AG04449 (cell line): Measurements from ENCODE around the gene GGT7.

Source experiments
- CTCF ChIA-PET: fragments of 350-600 bp; formaldehyde crosslinking; extraction: SDS; loops from one replicate; lab custom pipeline; 2021; ENCODE audit warnings: antibody characterized with exemption; lab: Yijun Ruan, JAX
- POLR2A ChIA-PET: fragments of 400-600, 350-600 bp; formaldehyde crosslinking; extraction: SDS; loops from one replicate; lab custom pipeline; 2020; ENCODE audit warnings: antibody characterized with exemption, inconsistent platforms; lab: Yijun Ruan, JAX
- DNase-seq: peaks from one replicate; pipeline ENCODE4 v3.0.0-alpha.2; 2010; ENCODE audit warnings: low read depth, low spot score
- H3K4me3 ChIP-seq: 2 replicates; pipeline ENCODE4 v1.5.1; 2011; ENCODE audit warnings: low read depth, mild to moderate bottlenecking, control low read depth, low read length
- CTCF ChIP-seq: IDR thresholded peaks from one replicate; pipeline ENCODE4 v1.5.1; 2011; ENCODE audit warnings: mild to moderate bottlenecking, moderate library complexity, low read length, control low read depth, inconsistent platforms; ENCODE audit not compliant: insufficient read depth; ENCODE audit errors: missing control alignments

GGT7 gene

GRCh38 chr20:34872622-34873224 lies at the start of gene GGT7:
TSS of gene GGT7 (minus strand) at chr20:34872856. CDS start at chr20:34872815, 41 bp downstream.
- ChIA-PET POLR2A (no interaction called here), CTCF (interaction anchor here (0.6 to 10.5 kb wide), 32 partner anchors 8 to 227 kb away, joined by 3 to 245 read pairs (median 6); partner anchors contain the start of genes GSS and MYH7B)
- DNase-seq, result no peak
- TF ChIP-seq CTCF, result peak; percentile 80
- H3K4me3 ChIP-seq, result peak within 1 kb of the TSS; percentile 77

GRCh38 chr20:34921436-34921835 lies 48.8 kb upstream of the GGT7 start:
- ChIA-PET POLR2A (no interaction called here), CTCF (interaction anchor here (1.6 kb wide), 1 partner anchor 47 kb away, joined by 3 read pairs; no protein-coding TSS in a partner anchor)
- H3K4me3 ChIP-seq, result no peak overlapping the region
- no peak for DNase-seq
- no peak for TF ChIP-seq CTCF

GRCh38 chr20:34920055-34920454 lies 47.4 kb upstream of the GGT7 start:
- no peak for DNase-seq
- CTCF ChIA-PET, result no interaction called here
- TF ChIP-seq CTCF, result no peak
- POLR2A ChIA-PET, result no interaction called here
- H3K4me3 ChIP-seq, result no peak overlapping the region

- H3K4me3 ChIP-seq, result no peak overlapping the region
- DNase-seq, result no peak
- CTCF ChIA-PET, result interaction anchor here (0.7 kb wide), 1 partner anchor 24 kb away, joined by 3 read pairs; no protein-coding TSS in a partner anchor
- POLR2A ChIA-PET, result no interaction called here
- TF ChIP-seq CTCF, result no peak
Measured at GRCh38 chr20:34916774-34917354, 44.2 kb upstream of the GGT7 start.

GRCh38 chr20:34915749-34916455 lies 43.2 kb upstream of the GGT7 start:
- DNase-seq, result no peak
- no peak for TF ChIP-seq CTCF
- ChIA-PET CTCF (no interaction called here), POLR2A (no interaction called here)
- no peak overlapping the region for H3K4me3 ChIP-seq

- no peak overlapping the region for H3K4me3 ChIP-seq
- CTCF ChIA-PET, result interaction anchor here (0.9 kb wide), 1 partner anchor 10 kb away, joined by 3 read pairs; no protein-coding TSS in a partner anchor
- POLR2A ChIA-PET, result no interaction called here
- no peak for TF ChIP-seq CTCF
- no peak for DNase-seq
Measured at GRCh38 chr20:34915131-34915530, 42.5 kb upstream of the GGT7 start.
